A673 (cell line): ENCODE measurements around the gene FHIP2A. TPM values are rescaled to one million over a fixed set of nuclear protein-coding genes. Genes with fewer than 3 reads are reported as not detected.

Experiments used
- BruUV-seq: library from RNA; stranded (reverse); fragments of 400-500 nt; replicated peaks from 2 replicates; lab custom pipeline; 2021; lab: Mats Ljungman, UMichigan
- CTCF ChIA-PET: fragments of 300-600 bp; sonication (Branson Sonifier 250); formaldehyde crosslinking; loops from one replicate; lab custom pipeline; 2022; ENCODE audit warnings: antibody characterized with exemption; lab: Charles Lee
- POLR2A ChIA-PET: fragments of 300-600 bp; sonication (Branson Sonifier 250); formaldehyde crosslinking; loops from one replicate; lab custom pipeline; 2022; ENCODE audit warnings: antibody characterized with exemption; ENCODE audit not compliant: low non-redundant PET; lab: Charles Lee
- DNase-seq: peaks from one replicate; pipeline ENCODE4 v3.0.0-alpha.2; 2015; ENCODE audit warnings: low spot score
- H3K27ac ChIP-seq: fragments of 200-600 bp; sonication (generic); 2 replicates; pipeline ENCODE4 v1.5.1; 2016; ENCODE audit warnings: mixed run types, low read depth, mild to moderate bottlenecking, mixed read lengths, antibody characterized with exemption, low read length; ENCODE audit not compliant: poor library complexity, severe bottlenecking
- H3K27me3 ChIP-seq: fragments of 200-600 bp; sonication (generic); replicated peaks from 2 replicates; pipeline ENCODE4 v1.6.1; 2017; ENCODE audit warnings: mixed run types, low read depth, mild to moderate bottlenecking, mixed read lengths, antibody characterized with exemption, low read length; ENCODE audit not compliant: insufficient read depth, poor library complexity
- H3K36me3 ChIP-seq: fragments of 200-600 bp; sonication (generic); 2 replicates; pipeline ENCODE4 v1.6.1; 2016; ENCODE audit warnings: mixed run types, mild to moderate bottlenecking, mixed read lengths, antibody characterized with exemption, low read length; ENCODE audit not compliant: insufficient read depth, poor library complexity, severe bottlenecking
- H3K4me1 ChIP-seq: fragments of 200-600 bp; sonication (generic); 2 replicates; pipeline ENCODE4 v1.6.1; 2017; ENCODE audit warnings: mixed run types, mild to moderate bottlenecking, mixed read lengths, antibody characterized with exemption, low read length; ENCODE audit not compliant: insufficient read depth, poor library complexity, severe bottlenecking
- H3K4me3 ChIP-seq: fragments of 200-600 bp; sonication (generic); 2 replicates; pipeline ENCODE4 v1.5.1; 2016; ENCODE audit warnings: low read depth, mixed run types, mild to moderate bottlenecking, mixed read lengths, low read length; ENCODE audit not compliant: poor library complexity, severe bottlenecking
- H3K9me3 ChIP-seq: fragments of 200-600 bp; sonication (generic); 2 replicates; pipeline ENCODE4 v1.6.1; 2016; ENCODE audit warnings: mixed run types, low read depth, mild to moderate bottlenecking, mixed read lengths, antibody characterized with exemption, low read length; ENCODE audit not compliant: poor library complexity, severe bottlenecking
- EZH2 ChIP-seq: fragments of 200-600 bp; sonication (generic); IDR thresholded peaks from 2 replicates; pipeline ENCODE4 v1.6.1; 2017; ENCODE audit warnings: borderline replicate concordance, low read depth, mild to moderate bottlenecking, mixed read lengths, antibody characterized with exemption, low read length; ENCODE audit not compliant: poor library complexity, severe bottlenecking
- intact Hi-C: fragments of 100-400 bp; cut with micrococcal nuclease; formaldehyde crosslinking; loops from one replicate; pipeline ENCODE4 v1.10.0; 2022; ENCODE audit not compliant: unreplicated experiment
- total RNA-seq: library from RNA; stranded (reverse); gene quantifications from 2 replicates; pipeline ENCODE4 v1.2.3, GENCODE V29; 2021
- TF ChIP-seq, protein P1 (sequence below): fragments of 300-800, 200-600 bp; sonication (generic); conservative IDR thresholded peaks from 2 replicates; pipeline ENCODE4 v1.5.1; 2017; ENCODE audit warnings: low read depth, mild to moderate bottlenecking, antibody characterized with exemption, low read length, moderate library complexity, mixed read lengths

The FHIP2A gene
- total RNA-seq, 1 experiment from 2014 or later, result 14.4 TPM

DNA sequence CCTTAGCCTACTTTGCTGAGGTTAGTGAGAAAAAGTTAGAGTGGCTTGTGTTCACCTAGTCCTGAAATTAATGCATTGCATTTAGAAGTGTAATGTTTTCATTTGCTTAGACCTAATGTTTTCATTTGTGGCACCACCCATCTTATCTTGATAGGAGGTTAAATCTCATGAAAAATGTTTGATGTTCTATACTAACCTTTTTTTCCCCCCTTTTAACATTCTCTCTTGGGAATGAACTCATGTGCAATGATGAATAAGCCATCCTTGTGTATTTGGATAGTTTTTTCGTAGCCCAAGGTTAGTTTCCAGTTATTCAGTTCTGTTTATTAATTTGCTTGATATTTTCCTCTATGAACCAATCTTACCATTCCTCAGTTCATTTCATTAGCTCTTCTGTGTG lies 2.8 kb downstream of the FHIP2A start:
- ChIA-PET CTCF (no interaction called here), POLR2A (no interaction called here)
- intact Hi-C loops, result no loop called here
- no peak overlapping the region for H3K4me3 ChIP-seq
- H3K36me3 ChIP-seq, result no peaks in the 10 kb centered on the region
- DNase-seq, result no peak
- no peak overlapping the region for H3K27ac ChIP-seq
- H3K4me1 ChIP-seq, result no peaks in the 10 kb centered on the region
- no peaks in the 10 kb centered on the region for H3K9me3 ChIP-seq
- H3K27me3 ChIP-seq, result no peaks in the 10 kb centered on the region
- BruUV-seq, result no TSS peak
- TF ChIP-seq EZH2, result no peak
- TF ChIP-seq, protein P1, sequence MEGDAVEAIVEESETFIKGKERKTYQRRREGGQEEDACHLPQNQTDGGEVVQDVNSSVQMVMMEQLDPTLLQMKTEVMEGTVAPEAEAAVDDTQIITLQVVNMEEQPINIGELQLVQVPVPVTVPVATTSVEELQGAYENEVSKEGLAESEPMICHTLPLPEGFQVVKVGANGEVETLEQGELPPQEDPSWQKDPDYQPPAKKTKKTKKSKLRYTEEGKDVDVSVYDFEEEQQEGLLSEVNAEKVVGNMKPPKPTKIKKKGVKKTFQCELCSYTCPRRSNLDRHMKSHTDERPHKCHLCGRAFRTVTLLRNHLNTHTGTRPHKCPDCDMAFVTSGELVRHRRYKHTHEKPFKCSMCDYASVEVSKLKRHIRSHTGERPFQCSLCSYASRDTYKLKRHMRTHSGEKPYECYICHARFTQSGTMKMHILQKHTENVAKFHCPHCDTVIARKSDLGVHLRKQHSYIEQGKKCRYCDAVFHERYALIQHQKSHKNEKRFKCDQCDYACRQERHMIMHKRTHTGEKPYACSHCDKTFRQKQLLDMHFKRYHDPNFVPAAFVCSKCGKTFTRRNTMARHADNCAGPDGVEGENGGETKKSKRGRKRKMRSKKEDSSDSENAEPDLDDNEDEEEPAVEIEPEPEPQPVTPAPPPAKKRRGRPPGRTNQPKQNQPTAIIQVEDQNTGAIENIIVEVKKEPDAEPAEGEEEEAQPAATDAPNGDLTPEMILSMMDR, result no peak

GRCh38 chr10:114825513-114826253 lies 4.1 kb downstream of the FHIP2A start:
- TF ChIP-seq, protein P1, result no peak
- TF ChIP-seq EZH2, result no peak
- Histone ChIP-seq H3K27me3 (no peaks in the 10 kb centered on the region), H3K4me3 (no peak overlapping the region), H3K9me3 (no peaks in the 10 kb centered on the region), H3K4me1 (peaks cover 4% of the 10 kb centered on the region), H3K36me3 (no peaks in the 10 kb centered on the region), H3K27ac (no peak overlapping the region)
- BruUV-seq, result no TSS peak
- intact Hi-C loops, result no loop called here
- DNase-seq, result no peak
- ChIA-PET CTCF (no interaction called here), POLR2A (no interaction called here)

DNA sequence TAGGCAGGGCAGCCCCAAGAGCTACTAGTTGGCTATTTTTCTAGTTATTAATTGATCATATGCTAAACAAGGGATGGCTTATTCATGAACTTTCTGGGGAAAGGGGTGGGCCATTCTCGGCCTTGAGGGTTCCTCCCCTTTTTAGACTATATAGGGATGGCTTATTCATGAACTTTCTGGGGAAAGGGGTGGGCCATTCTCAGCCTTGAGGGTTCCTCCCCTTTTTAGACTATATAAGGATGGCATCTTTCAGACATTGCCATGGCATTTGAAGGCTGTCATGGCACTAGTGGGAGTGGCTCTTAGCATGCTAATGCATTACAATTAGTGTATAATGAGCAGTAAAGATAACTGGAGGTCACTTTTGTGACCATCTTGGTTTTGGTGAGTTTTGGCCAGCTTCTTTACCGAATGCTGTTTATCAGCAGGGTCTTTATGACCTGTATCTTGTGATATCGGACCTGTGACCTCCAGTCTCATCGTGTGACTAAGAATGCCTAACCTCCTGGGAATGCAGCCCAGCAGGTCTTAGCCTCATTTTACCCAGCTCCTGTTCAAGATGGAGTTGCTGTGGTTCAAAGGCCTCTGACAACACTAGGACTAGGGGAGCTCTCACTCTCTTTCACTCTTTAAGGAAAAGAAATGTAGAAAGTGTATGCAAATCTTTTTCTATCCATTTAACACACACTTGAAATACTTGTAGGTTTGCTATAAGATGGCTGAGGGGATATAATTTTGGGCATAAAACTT lies 7.8 kb downstream of the FHIP2A start:
- POLR2A ChIA-PET, result no interaction called here
- TF ChIP-seq, protein P1, result no peak
- no peak for TF ChIP-seq EZH2
- CTCF ChIA-PET, result no interaction called here
- H3K4me1 ChIP-seq, result peaks cover 4% of the 10 kb centered on the region
- H3K27ac ChIP-seq, result no peak overlapping the region
- BruUV-seq, result no TSS peak
- intact Hi-C loops, result no loop called here
- H3K27me3 ChIP-seq, result no peaks in the 10 kb centered on the region
- H3K9me3 ChIP-seq, result no peaks in the 10 kb centered on the region
- peaks cover 16% of the 10 kb centered on the region for H3K36me3 ChIP-seq
- DNase-seq, result no peak
- H3K4me3 ChIP-seq, result no peak overlapping the region
